ENCODE data around the gene PHTF1. TPM values are rescaled to one million over a fixed set of nuclear protein-coding genes. Genes with fewer than 3 reads are reported as not detected.

PHTF1 gene
- polyA plus RNA-seq, 4 donors: 11.6 to 27.3 (median 23.8) TPM

Other genes starting within 250 kb of the PHTF1 start
- gene RSBN1, start 53.0 kb upstream of the PHTF1 start, polyA plus RNA-seq (ENCODE audit: insufficient read length in 4 of 4): 10 to 100 TPM; 24.3 to 31.5 (median 27.3) TPM
- under 1 TPM; 0.22 to 0.75 (median 0.40) TPM for gene PTPN22, start 112.2 kb upstream of the PHTF1 start, polyA plus RNA-seq (ENCODE audit: insufficient read length in 4 of 4)
- 1 to 10 TPM in 1 of 4 donors, under 1 TPM in 3; 0.34 to 1.3 (median 0.72) TPM for gene BCL2L15, start 128.1 kb upstream of the PHTF1 start, polyA plus RNA-seq (ENCODE audit: insufficient read length in 4 of 4)
- gene AP4B1, start 145.3 kb upstream of the PHTF1 start, polyA plus RNA-seq (ENCODE audit: insufficient read length in 4 of 4): 10 to 100 TPM; 27.2 to 48.8 (median 31.1) TPM
- gene DCLRE1B, start 145.8 kb upstream of the PHTF1 start, polyA plus RNA-seq (ENCODE audit: insufficient read length in 4 of 4): 10 to 100 TPM in 3 of 4 donors, 1 to 10 TPM in 1; 9.6 to 13.9 (median 11.8) TPM
- gene HIPK1, start 169.8 kb upstream of the PHTF1 start, polyA plus RNA-seq (ENCODE audit: insufficient read length in 4 of 4): 10 to 100 TPM; 36.7 to 47.3 (median 43.5) TPM
- 100 to 1,000 TPM; 121 to 453 (median 169) TPM for gene OLFML3, start 220.0 kb upstream of the PHTF1 start, polyA plus RNA-seq (ENCODE audit: insufficient read length in 4 of 4)

Data from left renal pelvis (tissue), 4 donors.